SJCRH30 (cell line): Measurements from ENCODE around the gene RAB37. TPM values are rescaled to one million over a fixed set of nuclear protein-coding genes. Genes with fewer than 3 reads are reported as not detected.
A peak's percentile ranks its signal among the peaks of the same experiment; 100 is the strongest.

Experiments
- DNase-seq, 2 experiments: peaks; one replicate each; pipeline ENCODE4 v3.0.0-alpha.2; 2015 to 2020
- H3K27ac ChIP-seq: fragments of 250-450 bp; sonication (Bioruptor Pico); 2 replicates; pipeline ENCODE4 v1.5.1; 2020; ENCODE audit warnings: mild to moderate bottlenecking, moderate library complexity
- H3K27me3 ChIP-seq: fragments of 250-450 bp; sonication (Bioruptor Pico); 2 replicates; pipeline ENCODE4 v1.5.1; 2020; ENCODE audit warnings: mild to moderate bottlenecking, moderate library complexity
- H3K36me3 ChIP-seq: fragments of 250-450 bp; sonication (Bioruptor Pico); 2 replicates; pipeline ENCODE4 v1.5.1; 2020; ENCODE audit warnings: mild to moderate bottlenecking, moderate library complexity
- H3K4me1 ChIP-seq: fragments of 250-450 bp; sonication (Bioruptor Pico); 2 replicates; pipeline ENCODE4 v1.5.1; 2020; ENCODE audit warnings: mild to moderate bottlenecking, moderate library complexity
- H3K4me3 ChIP-seq: fragments of 250-450 bp; sonication (Bioruptor Pico); 2 replicates; pipeline ENCODE4 v1.5.1; 2020; ENCODE audit warnings: mild to moderate bottlenecking, moderate library complexity
- H3K9me3 ChIP-seq: fragments of 250-450 bp; sonication (Bioruptor Pico); replicated peaks from 2 replicates; pipeline ENCODE4 v1.5.1; 2020; ENCODE audit warnings: mild to moderate bottlenecking, moderate library complexity
- total RNA-seq: library from RNA; depleted of rRNA; stranded (reverse); fragments of >200 nt; shearing (Covaris generic); gene quantifications from 2 replicates; pipeline ENCODE4 v1.2.3, GENCODE V29; 2014

Gene RAB37
- total RNA-seq, 1 experiment from 2014 or later: 3.0 TPM

- H3K9me3 ChIP-seq: no peaks in the 10 kb centered on the region
- no peaks in the 10 kb centered on the region for H3K36me3 ChIP-seq
- no peak overlapping the region for H3K4me3 ChIP-seq
- H3K4me1 ChIP-seq: peaks cover 11% of the 10 kb centered on the region; the same call in 1 of the 2 replicates
- no peaks in the 10 kb centered on the region for H3K27me3 ChIP-seq
- no peak overlapping the region for H3K27ac ChIP-seq
- DNase-seq: no peak
Measured at GRCh38 chr17:74745548-74746177, 8.6 kb downstream of the RAB37 start.

GRCh38 chr17:74746376-74746775 lies 9.3 kb downstream of the RAB37 start:
- H3K27ac ChIP-seq: no peak overlapping the region
- peaks cover 11% of the 10 kb centered on the region; the same call in 1 of the 2 replicates for H3K4me1 ChIP-seq
- no peaks in the 10 kb centered on the region for H3K9me3 ChIP-seq
- H3K4me3 ChIP-seq: no peak overlapping the region
- no peaks in the 10 kb centered on the region for H3K36me3 ChIP-seq
- H3K27me3 ChIP-seq: no peaks in the 10 kb centered on the region
- DNase-seq: no peak

GRCh38 chr17:74746922-74747321 lies 9.9 kb downstream of the RAB37 start:
- Histone ChIP-seq H3K4me1 (peaks cover 11% of the 10 kb centered on the region; the same call in 1 of the 2 replicates), H3K36me3 (no peaks in the 10 kb centered on the region), H3K4me3 (no peak overlapping the region), H3K27me3 (no peaks in the 10 kb centered on the region), H3K27ac (no peak overlapping the region), H3K9me3 (no peaks in the 10 kb centered on the region)
- no peak for DNase-seq

GRCh38 chr17:74748279-74748528 lies 11.1 kb downstream of the RAB37 start:
- H3K36me3 ChIP-seq: no peaks in the 10 kb centered on the region
- H3K4me3 ChIP-seq: peak overlapping the region; percentile 70
- H3K27ac ChIP-seq: no peak overlapping the region
- H3K27me3 ChIP-seq: no peaks in the 10 kb centered on the region
- DNase-seq: no peak
- H3K4me1 ChIP-seq: peaks cover 8% of the 10 kb centered on the region; the same call in 1 of the 2 replicates
- H3K9me3 ChIP-seq: no peaks in the 10 kb centered on the region

GRCh38 chr17:74748529-74749278 lies 11.6 kb downstream of the RAB37 start, which contains the start of gene NHERF1:
Gene NHERF1, plus strand, starts transcription at chr17:74748628. Its CDS starts 219 bp downstream, at chr17:74748847.
- Histone ChIP-seq H3K4me1 (peaks cover 8% of the 10 kb centered on the region; the same call in 1 of the 2 replicates), H3K9me3 (no peaks in the 10 kb centered on the region), H3K36me3 (no peaks in the 10 kb centered on the region), H3K27me3 (no peaks in the 10 kb centered on the region), H3K27ac (no peak within 1 kb of the TSS), H3K4me3 (peak within 1 kb of the TSS; percentile 70)
- peak; percentile 95 to 98 for DNase-seq

- H3K36me3 ChIP-seq: no peaks in the 10 kb centered on the region
- H3K4me3 ChIP-seq: peak overlapping the region; percentile 70
- DNase-seq: peak; percentile 57 to 59
- peaks cover 8% of the 10 kb centered on the region; the same call in 1 of the 2 replicates for H3K4me1 ChIP-seq
- H3K27ac ChIP-seq: no peak overlapping the region
- H3K9me3 ChIP-seq: no peaks in the 10 kb centered on the region
- H3K27me3 ChIP-seq: no peaks in the 10 kb centered on the region
Measured at GRCh38 chr17:74749279-74750038, 12.4 kb downstream of the RAB37 start.

GRCh38 chr17:74750039-74750326 lies 12.9 kb downstream of the RAB37 start:
- Histone ChIP-seq H3K4me1 (peaks cover 6% of the 10 kb centered on the region; the same call in 1 of the 2 replicates), H3K27ac (no peak overlapping the region), H3K36me3 (no peaks in the 10 kb centered on the region), H3K4me3 (peak overlapping the region; percentile 70), H3K27me3 (no peaks in the 10 kb centered on the region), H3K9me3 (no peaks in the 10 kb centered on the region)
- no peak for DNase-seq

GRCh38 chr17:74750327-74751069 lies 13.4 kb downstream of the RAB37 start:
- H3K9me3 ChIP-seq: no peaks in the 10 kb centered on the region
- H3K36me3 ChIP-seq: no peaks in the 10 kb centered on the region
- no peak overlapping the region for H3K27ac ChIP-seq
- no peaks in the 10 kb centered on the region for H3K27me3 ChIP-seq
- H3K4me1 ChIP-seq: peaks cover 10% of the 10 kb centered on the region; the same call in 1 of the 2 replicates
- DNase-seq: no peak
- no peak overlapping the region; the same call in 1 of the 2 replicates for H3K4me3 ChIP-seq

GRCh38 chr17:74752415-74752814 lies 15.4 kb downstream of the RAB37 start:
- peaks cover 18% of the 10 kb centered on the region for H3K4me1 ChIP-seq
- no peaks in the 10 kb centered on the region for H3K36me3 ChIP-seq
- no peaks in the 10 kb centered on the region for H3K9me3 ChIP-seq
- DNase-seq: no peak
- H3K27ac ChIP-seq: no peak overlapping the region
- H3K27me3 ChIP-seq: no peaks in the 10 kb centered on the region
- H3K4me3 ChIP-seq: no peak overlapping the region

- H3K27me3 ChIP-seq: no peaks in the 10 kb centered on the region
- H3K27ac ChIP-seq: no peak overlapping the region
- no peaks in the 10 kb centered on the region for H3K9me3 ChIP-seq
- H3K4me1 ChIP-seq: peaks cover 23% of the 10 kb centered on the region
- H3K4me3 ChIP-seq: no peak overlapping the region
- H3K36me3 ChIP-seq: no peaks in the 10 kb centered on the region
- DNase-seq: no peak
Measured at GRCh38 chr17:74752822-74753401, 15.9 kb downstream of the RAB37 start.

GRCh38 chr17:74754832-74755231 lies 17.8 kb downstream of the RAB37 start:
- no peaks in the 10 kb centered on the region for H3K9me3 ChIP-seq

GRCh38 chr17:74755533-74755932 lies 18.5 kb downstream of the RAB37 start:
- Histone ChIP-seq H3K9me3 (no peaks in the 10 kb centered on the region), H3K36me3 (no peaks in the 10 kb centered on the region), H3K27ac (no peak overlapping the region), H3K4me3 (no peak overlapping the region), H3K27me3 (no peaks in the 10 kb centered on the region), H3K4me1 (peaks cover 47% of the 10 kb centered on the region)
- DNase-seq: no peak

More at GRCh38 chr17:74754832-74755231, 17.8 kb downstream of the RAB37 start:
- no peak overlapping the region for H3K4me3 ChIP-seq
- H3K36me3 ChIP-seq: no peaks in the 10 kb centered on the region
- peak; percentile 76 to 90 for DNase-seq
- H3K27me3 ChIP-seq: no peaks in the 10 kb centered on the region
- peaks cover 42% of the 10 kb centered on the region for H3K4me1 ChIP-seq
- no peak overlapping the region for H3K27ac ChIP-seq

GRCh38 chr17:74756891-74757290 lies 19.8 kb downstream of the RAB37 start:
- peak overlapping the region; percentile 71; the same call in 1 of the 2 replicates for H3K27ac ChIP-seq
- H3K27me3 ChIP-seq: no peaks in the 10 kb centered on the region
- H3K4me3 ChIP-seq: no peak overlapping the region
- no peaks in the 10 kb centered on the region for H3K36me3 ChIP-seq
- peaks cover 53% of the 10 kb centered on the region for H3K4me1 ChIP-seq
- DNase-seq: no peak
- no peaks in the 10 kb centered on the region for H3K9me3 ChIP-seq

- peak; percentile 88 to 92 for DNase-seq
Measured at GRCh38 chr17:74757502-74757901, 20.4 kb downstream of the RAB37 start.

More at GRCh38 chr17:74757502-74757901, 20.4 kb downstream of the RAB37 start:
- Histone ChIP-seq H3K9me3 (no peaks in the 10 kb centered on the region), H3K27ac (peak overlapping the region; percentile 71), H3K4me3 (peak overlapping the region; percentile 30), H3K27me3 (no peaks in the 10 kb centered on the region), H3K36me3 (no peaks in the 10 kb centered on the region), H3K4me1 (peaks cover 53% of the 10 kb centered on the region)
